ENCODE data around the gene TMEM54. TPM values are rescaled to one million over a fixed set of nuclear protein-coding genes. Genes with fewer than 3 reads are reported as not detected.
"Not testable (repeated sequence)": the region's sequence is repeated elsewhere in the genome, so short reads cannot be mapped to it uniquely, and the experiment has no call there.

The TMEM54 gene
- total and polyA plus RNA-seq, 2 donors (not counting 1 experiment from before 2014, with no cell fraction given): 24.2 to 69.9 TPM

- Histone ChIP-seq H3K4me3 (replicated peaks in 1 of 4; ENCODE audit: control extremely low read depth in 1 of 4, insufficient read depth in 1 of 4, low read depth in 3 of 4, low read length in 4 of 4) (no peak overlapping the region), H3K36me3 (ENCODE audit: control insufficient read depth, insufficient read depth, low read length) (no peaks in the 10 kb centered on the region), H3K27ac (ENCODE audit: insufficient read depth, low read length) (no peak overlapping the region), H3K4me1 (ENCODE audit: control insufficient read depth, extremely low read depth, insufficient read depth, low read length) (no peaks in the 10 kb centered on the region), H3K79me2 (ENCODE audit: control insufficient read depth, insufficient read depth, low read length) (no peaks in the 10 kb centered on the region), H4K20me1 (ENCODE audit: control insufficient read depth, extremely low read depth, insufficient read depth, low read length) (no peaks in the 10 kb centered on the region), H3K9ac (ENCODE audit: insufficient read depth, low read length) (no peak overlapping the region), H3K27me3 (ENCODE audit: control insufficient read depth, insufficient read depth, low read length) (peaks cover 9% of the 10 kb centered on the region), H3K4me2 (ENCODE audit: extremely low read depth, insufficient read depth, low read length) (no peak overlapping the region), H3K9me3 (ENCODE audit: control insufficient read depth, insufficient read depth, low read depth, low read length) (no peaks in the 10 kb centered on the region), H2AFZ (ENCODE audit: low read length) (no peak overlapping the region)
- DNase-seq (ENCODE audit: low read depth in 2 of 2): no peak
- no peak for TF ChIP-seq EZH2 (IDR thresholded peaks at IDR 0.05; ENCODE audit: low read length, missing control alignments)
- TF ChIP-seq, protein P1, sequence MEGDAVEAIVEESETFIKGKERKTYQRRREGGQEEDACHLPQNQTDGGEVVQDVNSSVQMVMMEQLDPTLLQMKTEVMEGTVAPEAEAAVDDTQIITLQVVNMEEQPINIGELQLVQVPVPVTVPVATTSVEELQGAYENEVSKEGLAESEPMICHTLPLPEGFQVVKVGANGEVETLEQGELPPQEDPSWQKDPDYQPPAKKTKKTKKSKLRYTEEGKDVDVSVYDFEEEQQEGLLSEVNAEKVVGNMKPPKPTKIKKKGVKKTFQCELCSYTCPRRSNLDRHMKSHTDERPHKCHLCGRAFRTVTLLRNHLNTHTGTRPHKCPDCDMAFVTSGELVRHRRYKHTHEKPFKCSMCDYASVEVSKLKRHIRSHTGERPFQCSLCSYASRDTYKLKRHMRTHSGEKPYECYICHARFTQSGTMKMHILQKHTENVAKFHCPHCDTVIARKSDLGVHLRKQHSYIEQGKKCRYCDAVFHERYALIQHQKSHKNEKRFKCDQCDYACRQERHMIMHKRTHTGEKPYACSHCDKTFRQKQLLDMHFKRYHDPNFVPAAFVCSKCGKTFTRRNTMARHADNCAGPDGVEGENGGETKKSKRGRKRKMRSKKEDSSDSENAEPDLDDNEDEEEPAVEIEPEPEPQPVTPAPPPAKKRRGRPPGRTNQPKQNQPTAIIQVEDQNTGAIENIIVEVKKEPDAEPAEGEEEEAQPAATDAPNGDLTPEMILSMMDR (conservative IDR thresholded peaks at IDR 0.05 in 1 of 2, IDR thresholded peaks at IDR 0.05 in 1 of 2; ENCODE audit: low read depth in 1 of 2, low read length in 2 of 2): no peak
Measured at GRCh38 chr1:32910319-32910718, 9.1 kb upstream of the TMEM54 start.

- DNase-seq (ENCODE audit: low read depth in 2 of 2): peak in 1 of 2 donors; percentile 43
- H4K20me1 ChIP-seq (ENCODE audit: control insufficient read depth, extremely low read depth, insufficient read depth, low read length): no peaks in the 10 kb centered on the region
- H3K36me3 ChIP-seq (ENCODE audit: control insufficient read depth, insufficient read depth, low read length): no peaks in the 10 kb centered on the region
- H3K9ac ChIP-seq (ENCODE audit: insufficient read depth, low read length): no peak overlapping the region
- H3K4me3 ChIP-seq (replicated peaks in 1 of 4; ENCODE audit: control extremely low read depth in 1 of 4, insufficient read depth in 1 of 4, low read depth in 3 of 4, low read length in 4 of 4): no peak overlapping the region
- no peaks in the 10 kb centered on the region for H3K4me1 ChIP-seq (ENCODE audit: control insufficient read depth, extremely low read depth, insufficient read depth, low read length)
- no peak for TF ChIP-seq EZH2 (IDR thresholded peaks at IDR 0.05; ENCODE audit: low read length, missing control alignments)
- TF ChIP-seq, protein P1 (conservative IDR thresholded peaks at IDR 0.05 in 1 of 2, IDR thresholded peaks at IDR 0.05 in 1 of 2; ENCODE audit: low read depth in 1 of 2, low read length in 2 of 2): no peak
- peaks cover 9% of the 10 kb centered on the region for H3K27me3 ChIP-seq (ENCODE audit: control insufficient read depth, insufficient read depth, low read length)
- no peak overlapping the region for H2AFZ ChIP-seq (ENCODE audit: low read length)
- H3K27ac ChIP-seq (ENCODE audit: insufficient read depth, low read length): no peak overlapping the region
- H3K4me2 ChIP-seq (ENCODE audit: extremely low read depth, insufficient read depth, low read length): no peak overlapping the region
- no peaks in the 10 kb centered on the region for H3K9me3 ChIP-seq (ENCODE audit: control insufficient read depth, insufficient read depth, low read depth, low read length)
- H3K79me2 ChIP-seq (ENCODE audit: control insufficient read depth, insufficient read depth, low read length): no peaks in the 10 kb centered on the region
Measured at GRCh38 chr1:32907435-32907834, 6.2 kb upstream of the TMEM54 start.

- Histone ChIP-seq H3K9ac (ENCODE audit: insufficient read depth, low read length) (no peak overlapping the region), H3K27me3 (ENCODE audit: control insufficient read depth, insufficient read depth, low read length) (peaks cover 9% of the 10 kb centered on the region), H3K79me2 (ENCODE audit: control insufficient read depth, insufficient read depth, low read length) (no peaks in the 10 kb centered on the region), H3K4me3 (replicated peaks in 1 of 4; ENCODE audit: control extremely low read depth in 1 of 4, insufficient read depth in 1 of 4, low read depth in 3 of 4, low read length in 4 of 4) (no peak overlapping the region), H3K4me2 (ENCODE audit: extremely low read depth, insufficient read depth, low read length) (no peak overlapping the region), H3K9me3 (ENCODE audit: control insufficient read depth, insufficient read depth, low read depth, low read length) (no peaks in the 10 kb centered on the region), H3K4me1 (ENCODE audit: control insufficient read depth, extremely low read depth, insufficient read depth, low read length) (no peaks in the 10 kb centered on the region), H4K20me1 (ENCODE audit: control insufficient read depth, extremely low read depth, insufficient read depth, low read length) (no peaks in the 10 kb centered on the region), H3K27ac (ENCODE audit: insufficient read depth, low read length) (no peak overlapping the region), H3K36me3 (ENCODE audit: control insufficient read depth, insufficient read depth, low read length) (no peaks in the 10 kb centered on the region), H2AFZ (ENCODE audit: low read length) (no peak overlapping the region)
- no peak for TF ChIP-seq EZH2 (IDR thresholded peaks at IDR 0.05; ENCODE audit: low read length, missing control alignments)
- TF ChIP-seq, protein P1 (conservative IDR thresholded peaks at IDR 0.05 in 1 of 2, IDR thresholded peaks at IDR 0.05 in 1 of 2; ENCODE audit: low read depth in 1 of 2, low read length in 2 of 2): no peak
- no peak for DNase-seq (ENCODE audit: low read depth in 2 of 2)
Measured at GRCh38 chr1:32906654-32907053, 5.5 kb upstream of the TMEM54 start.

- not testable (repeated sequence) for H4K20me1 ChIP-seq (ENCODE audit: control insufficient read depth, extremely low read depth, insufficient read depth, low read length); H3K4me1 ChIP-seq (ENCODE audit: control insufficient read depth, extremely low read depth, insufficient read depth, low read length); DNase-seq (ENCODE audit: low read depth in 2 of 2); H3K4me2 ChIP-seq (ENCODE audit: extremely low read depth, insufficient read depth, low read length); H3K27me3 ChIP-seq (ENCODE audit: control insufficient read depth, insufficient read depth, low read length); H3K9me3 ChIP-seq (ENCODE audit: control insufficient read depth, insufficient read depth, low read depth, low read length); H3K4me3 ChIP-seq (replicated peaks in 1 of 4; ENCODE audit: control extremely low read depth in 1 of 4, insufficient read depth in 1 of 4, low read depth in 3 of 4, low read length in 4 of 4); H3K27ac ChIP-seq (ENCODE audit: insufficient read depth, low read length); H3K36me3 ChIP-seq (ENCODE audit: control insufficient read depth, insufficient read depth, low read length); H2AFZ ChIP-seq (ENCODE audit: low read length); H3K9ac ChIP-seq (ENCODE audit: insufficient read depth, low read length); H3K79me2 ChIP-seq (ENCODE audit: control insufficient read depth, insufficient read depth, low read length)
Measured at GRCh38 chr1:32905588-32905987, 4.4 kb upstream of the TMEM54 start.
